Measurements from ENCODE around the gene SDR9C7.

DNA sequence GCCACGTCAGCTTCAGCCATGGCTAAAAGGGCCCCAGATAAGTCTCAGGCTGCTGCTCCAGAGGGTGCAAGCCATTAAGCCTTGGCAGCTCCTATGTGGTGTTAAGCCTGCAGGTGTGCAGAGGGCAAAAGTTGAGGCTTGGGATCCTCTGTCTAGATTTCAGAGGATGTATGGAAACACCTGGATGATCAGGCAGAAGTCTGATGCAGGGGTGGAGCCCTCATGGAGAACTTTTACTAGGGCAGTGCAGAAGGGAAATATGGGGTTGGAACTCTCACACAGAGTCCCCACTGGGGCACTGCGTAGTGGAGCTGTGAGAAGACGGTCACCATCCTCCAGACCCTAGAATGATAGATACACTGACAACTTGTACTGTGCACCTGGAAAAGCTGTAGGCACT, 47.9 kb downstream of the SDR9C7 start:
- TF ChIP-seq ZNF341 (tag by site-specific recombination; IDR thresholded peaks at IDR 0.05; ENCODE audit: low read depth) (no peak), ZNF184 (tag by site-specific recombination; IDR thresholded peaks at IDR 0.05) (no peak)
